Activated CD4-positive, alpha-beta memory T cell treated with anti-CD3 and anti-CD28 coated beads for 36 hours (primary cell): ENCODE measurements around the gene KDM4F. TPM values are rescaled to one million over a fixed set of nuclear protein-coding genes. Genes with fewer than 3 reads are reported as not detected.
A peak's percentile ranks its signal among the peaks of the same experiment; 100 is the strongest.
"Not testable (repeated sequence)": the region's sequence is repeated elsewhere in the genome, so short reads cannot be mapped to it uniquely, and the experiment has no call there.

ENCODE experiments used
- CTCF ChIA-PET: fragments of 350-600 bp; sonication (Branson Sonifier 250); formaldehyde crosslinking; loops from one replicate; lab custom pipeline; 2021; ENCODE audit warnings: antibody characterized with exemption, inconsistent platforms; lab: Charles Lee
- POLR2A ChIA-PET: fragments of 350-600 bp; sonication (Branson Sonifier 250); formaldehyde crosslinking; loops from one replicate; lab custom pipeline; 2021; ENCODE audit warnings: antibody characterized with exemption; lab: Charles Lee
- DNase-seq: peaks from one replicate; pipeline ENCODE4 v3.0.0-alpha.2; 2020
- H3K27ac Mint-ChIP-seq: one replicate; pipeline ENCODE4 v1.8.0; 2021; ENCODE audit warnings: mixed read lengths
- H3K27me3 Mint-ChIP-seq: one replicate; pipeline ENCODE4 v1.8.0; 2021; ENCODE audit warnings: mixed read lengths
- H3K36me3 Mint-ChIP-seq: one replicate; pipeline ENCODE4 v1.8.0; 2021; ENCODE audit warnings: mixed read lengths
- H3K4me1 Mint-ChIP-seq: one replicate; pipeline ENCODE4 v1.8.0; 2021; ENCODE audit warnings: low read depth, mixed read lengths
- H3K4me3 Mint-ChIP-seq: one replicate; pipeline ENCODE4 v1.8.0; 2021; ENCODE audit warnings: mild to moderate bottlenecking, mixed read lengths
- H3K9me3 Mint-ChIP-seq: one replicate; pipeline ENCODE4 v1.8.0; 2021; ENCODE audit warnings: mixed read lengths
- intact Hi-C: fragments of 100-400 bp; cut with micrococcal nuclease; formaldehyde crosslinking; loops from one replicate; pipeline ENCODE4 v1.15.1; 2023
- total RNA-seq, 2 experiments: library from RNA; stranded (reverse); gene quantifications; one replicate each; pipeline ENCODE4 v1.2.3, GENCODE V29; 2021

The KDM4F gene
- not detected for total RNA-seq

DNA sequence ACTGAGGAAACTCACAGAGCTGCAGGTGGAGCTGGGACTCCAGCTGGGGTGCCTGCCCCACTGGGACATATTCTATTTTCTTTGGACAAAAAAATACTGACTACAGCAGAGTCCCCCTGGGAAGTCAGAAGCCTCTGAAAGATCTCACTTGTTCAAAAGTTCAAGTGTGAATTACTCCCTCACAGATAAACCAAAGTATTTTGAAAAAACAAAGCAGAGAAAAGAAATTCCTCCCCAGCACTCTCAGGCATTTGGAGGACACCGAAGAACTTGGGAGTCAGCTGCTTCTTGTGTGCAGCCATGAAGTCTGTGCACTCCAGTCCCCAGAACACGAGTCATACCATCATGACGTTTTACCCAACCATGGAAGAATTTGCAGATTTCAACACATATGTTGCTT, at the start of gene KDM4F:
Gene KDM4F (plus strand): TSS at position 301 of the 400 bp plus-strand sequence.
- H3K4me1 Mint-ChIP-seq, intact Hi-C loops, POLR2A ChIA-PET, CTCF ChIA-PET, H3K36me3 Mint-ChIP-seq, DNase-seq, H3K4me3 Mint-ChIP-seq, H3K27ac Mint-ChIP-seq, H3K9me3 Mint-ChIP-seq: not testable (repeated sequence)
- peaks cover 21% of the 10 kb centered on the region for H3K27me3 Mint-ChIP-seq

DNA sequence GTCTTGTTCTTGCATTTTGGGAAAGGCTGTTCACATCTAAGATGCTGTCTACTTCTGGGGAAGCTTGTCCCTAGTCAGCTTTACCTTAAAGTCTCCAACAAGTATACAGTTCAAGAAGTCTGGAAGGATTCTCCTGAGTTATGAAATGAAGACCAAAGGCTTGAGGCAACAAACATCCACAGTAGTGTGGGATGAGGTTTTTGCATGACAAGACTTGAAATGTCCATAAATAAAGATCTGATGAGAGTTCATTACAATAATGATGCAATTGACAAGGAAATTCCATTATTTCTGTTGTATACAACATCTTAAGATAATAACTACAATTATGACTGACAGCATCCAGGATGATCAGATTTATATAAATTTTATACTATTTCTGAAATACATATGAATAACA, 45.5 kb upstream of the KDM4F start:
- Mint-ChIP-seq H3K27me3 (no peaks in the 10 kb centered on the region), H3K27ac (no peak overlapping the region), H3K4me3 (no peak overlapping the region), H3K9me3 (no peaks in the 10 kb centered on the region), H3K36me3 (no peaks in the 10 kb centered on the region), H3K4me1 (no peaks in the 10 kb centered on the region)
- no peak for DNase-seq
- ChIA-PET CTCF (no interaction called here), POLR2A (no interaction called here)
- intact Hi-C loops = no loop called here

DNA sequence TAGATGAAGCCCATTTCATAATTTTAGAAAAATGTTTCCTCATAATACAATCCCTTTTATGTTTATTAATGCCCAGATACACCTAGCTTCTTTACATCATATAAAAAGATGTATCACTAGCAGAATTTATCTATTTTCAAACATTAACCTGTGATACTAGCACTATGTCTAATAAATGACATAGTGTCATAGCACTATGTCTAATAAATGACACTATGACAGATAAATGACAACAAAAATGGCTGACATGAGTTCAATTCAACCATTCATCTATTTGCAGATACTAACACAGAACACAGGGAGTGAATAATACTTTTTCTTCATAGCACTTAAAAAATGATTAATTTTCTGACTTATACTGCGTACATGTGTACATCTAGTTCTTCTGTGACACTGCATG, 43.6 kb upstream of the KDM4F start:
- intact Hi-C loops = no loop called here
- Mint-ChIP-seq H3K4me3 (no peak overlapping the region), H3K36me3 (no peaks in the 10 kb centered on the region), H3K4me1 (no peaks in the 10 kb centered on the region), H3K27ac (no peak overlapping the region), H3K27me3 (peaks cover 3% of the 10 kb centered on the region), H3K9me3 (no peaks in the 10 kb centered on the region)
- ChIA-PET CTCF (no interaction called here), POLR2A (no interaction called here)
- DNase-seq = no peak

DNA sequence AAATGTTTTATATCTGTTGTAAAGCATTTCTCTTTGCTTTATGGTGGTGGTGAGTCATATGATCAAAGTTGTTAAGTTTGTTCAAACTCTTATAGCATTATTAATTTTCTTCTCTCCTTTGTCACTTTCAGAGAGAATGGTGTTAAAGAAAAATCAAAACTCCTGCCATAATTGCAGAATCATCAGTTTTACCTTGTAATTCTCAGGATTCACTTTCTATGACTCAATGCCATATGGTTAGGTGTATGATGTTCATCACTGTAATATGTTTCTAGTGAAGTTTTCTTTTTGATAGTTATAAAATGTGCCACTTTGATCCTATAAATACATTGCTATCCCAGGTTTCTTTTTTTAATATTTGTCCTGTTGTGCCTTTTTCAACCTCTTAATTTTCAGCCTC, 37.8 kb upstream of the KDM4F start:
- ChIA-PET CTCF (no interaction called here), POLR2A (no interaction called here)
- no peaks in the 10 kb centered on the region for H3K4me1 Mint-ChIP-seq
- DNase-seq = no peak
- H3K27ac Mint-ChIP-seq = no peak overlapping the region
- no peaks in the 10 kb centered on the region for H3K9me3 Mint-ChIP-seq
- no peak overlapping the region for H3K4me3 Mint-ChIP-seq
- peaks cover 4% of the 10 kb centered on the region for H3K27me3 Mint-ChIP-seq
- H3K36me3 Mint-ChIP-seq = no peaks in the 10 kb centered on the region
- intact Hi-C loops = no loop called here

DNA sequence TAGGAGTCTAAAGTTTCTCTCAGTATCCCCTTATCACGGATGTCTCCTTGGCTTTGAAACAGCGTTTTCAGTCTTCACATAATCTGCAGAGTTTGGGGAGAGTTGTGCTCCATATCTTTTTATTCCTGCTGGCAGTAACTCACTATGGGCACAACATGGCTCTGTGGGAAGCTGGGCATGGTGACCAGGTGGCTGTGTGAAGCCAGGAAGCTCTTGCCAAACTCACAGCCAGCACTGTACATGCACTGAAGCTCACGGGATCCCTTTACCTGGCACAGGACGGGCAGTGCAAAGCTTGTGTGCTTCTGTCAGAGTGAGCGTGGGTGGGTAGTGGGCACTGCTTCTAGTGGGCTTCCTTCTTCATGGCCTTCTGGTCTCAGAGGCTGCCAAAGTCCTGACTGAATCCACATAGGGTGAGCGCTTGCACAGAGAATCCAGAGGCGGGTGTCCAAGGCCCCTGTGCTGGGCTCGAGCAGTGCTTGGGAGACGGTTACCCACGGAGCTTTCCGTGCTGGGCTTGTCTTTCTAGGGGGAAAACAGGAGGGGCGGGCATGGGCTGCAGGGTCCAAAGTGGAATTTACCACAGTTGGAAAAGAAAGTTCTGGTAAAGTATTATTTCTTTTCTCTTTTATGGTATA, 34.9 kb upstream of the KDM4F start:
- Mint-ChIP-seq H3K9me3 (no peaks in the 10 kb centered on the region), H3K27ac (no peak overlapping the region), H3K27me3 (peaks cover 2% of the 10 kb centered on the region), H3K4me1 (no peaks in the 10 kb centered on the region), H3K4me3 (no peak overlapping the region), H3K36me3 (no peaks in the 10 kb centered on the region)
- ChIA-PET CTCF (no interaction called here), POLR2A (no interaction called here)
- intact Hi-C loops = no loop called here
- DNase-seq = no peak

DNA sequence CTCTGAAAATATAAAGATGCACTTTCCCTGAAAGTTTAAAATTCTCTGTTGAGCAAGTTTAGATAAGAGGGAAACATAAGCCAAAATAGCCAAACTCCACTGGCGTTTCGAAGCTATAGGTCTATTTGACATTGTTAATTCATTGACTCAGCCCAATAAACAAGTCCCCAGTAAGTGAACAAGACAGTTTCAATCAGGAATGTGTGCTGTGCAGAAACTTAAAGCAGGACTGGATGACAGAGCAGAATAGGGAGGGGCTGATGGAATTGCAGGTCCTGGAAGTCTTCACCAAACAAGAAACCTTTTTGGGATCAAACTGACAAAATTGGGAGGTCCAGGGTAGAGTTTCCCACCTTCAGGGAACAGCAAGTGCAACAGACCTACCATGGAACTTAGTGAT, 33.1 kb upstream of the KDM4F start:
- peaks cover 2% of the 10 kb centered on the region for H3K27me3 Mint-ChIP-seq
- H3K4me3 Mint-ChIP-seq = no peak overlapping the region

DNA sequence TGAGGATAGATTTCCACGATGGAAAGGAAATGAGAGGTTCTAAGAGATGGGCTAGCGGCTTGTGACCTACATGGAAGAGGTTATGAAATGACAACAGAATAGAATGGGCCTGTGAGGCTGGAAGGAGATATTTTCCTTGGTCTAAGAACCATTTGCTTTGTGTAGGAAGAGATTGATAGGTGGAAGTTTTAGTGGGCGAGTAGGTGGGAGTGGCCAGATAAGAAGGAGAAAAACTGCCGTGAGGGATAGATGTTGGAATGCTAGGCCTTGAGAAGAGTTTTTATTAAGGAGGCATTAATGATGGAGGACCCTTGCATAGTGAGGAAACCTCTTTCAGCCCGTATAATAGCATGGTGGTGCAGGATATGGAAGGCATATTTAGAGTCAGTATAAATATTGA, 27.8 kb upstream of the KDM4F start:
- POLR2A ChIA-PET, CTCF ChIA-PET, H3K4me1 Mint-ChIP-seq, H3K36me3 Mint-ChIP-seq, DNase-seq, intact Hi-C loops, H3K27me3 Mint-ChIP-seq, H3K9me3 Mint-ChIP-seq, H3K4me3 Mint-ChIP-seq, H3K27ac Mint-ChIP-seq: not testable (repeated sequence)

More for the DNA sequence above, 33.1 kb upstream of the KDM4F start:
- intact Hi-C loops = no loop called here
- Mint-ChIP-seq H3K27ac (no peak overlapping the region), H3K36me3 (no peaks in the 10 kb centered on the region), H3K9me3 (no peaks in the 10 kb centered on the region), H3K4me1 (no peaks in the 10 kb centered on the region)
- DNase-seq = no peak
- ChIA-PET POLR2A (no interaction called here), CTCF (no interaction called here)

DNA sequence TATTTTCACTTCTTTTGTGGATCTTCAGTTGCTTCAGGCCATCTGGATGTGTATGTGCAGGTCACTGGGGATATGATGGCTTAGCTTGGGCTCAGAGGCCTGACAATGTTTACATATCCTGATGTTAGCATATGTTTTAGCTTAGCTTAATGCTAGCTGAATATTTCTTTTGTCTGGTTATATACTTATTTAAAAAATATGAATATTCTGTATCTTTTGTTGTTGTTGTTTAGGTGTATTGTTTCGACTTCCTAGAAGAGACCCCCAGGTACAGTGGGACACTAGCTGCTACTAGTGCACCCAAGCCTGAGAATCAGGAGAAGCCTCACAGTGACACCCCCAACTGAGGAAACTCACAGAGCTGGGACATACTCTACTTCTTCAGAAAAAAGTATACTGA, 24.3 kb upstream of the KDM4F start, which contains the start of gene KDM4E:
Gene KDM4E (plus strand): TSS at position 301 of the 400 bp plus-strand sequence. CDS start 300 bp downstream, outside the sequence.
- ChIA-PET POLR2A (no interaction called here), CTCF (no interaction called here)
- Mint-ChIP-seq H3K27ac (no peak within 1 kb of the TSS), H3K9me3 (no peaks in the 10 kb centered on the region), H3K36me3 (no peaks in the 10 kb centered on the region), H3K4me1 (no peaks in the 10 kb centered on the region), H3K27me3 (no peaks in the 10 kb centered on the region), H3K4me3 (no peak within 1 kb of the TSS)
- intact Hi-C loops = no loop called here
- no peak for DNase-seq

DNA sequence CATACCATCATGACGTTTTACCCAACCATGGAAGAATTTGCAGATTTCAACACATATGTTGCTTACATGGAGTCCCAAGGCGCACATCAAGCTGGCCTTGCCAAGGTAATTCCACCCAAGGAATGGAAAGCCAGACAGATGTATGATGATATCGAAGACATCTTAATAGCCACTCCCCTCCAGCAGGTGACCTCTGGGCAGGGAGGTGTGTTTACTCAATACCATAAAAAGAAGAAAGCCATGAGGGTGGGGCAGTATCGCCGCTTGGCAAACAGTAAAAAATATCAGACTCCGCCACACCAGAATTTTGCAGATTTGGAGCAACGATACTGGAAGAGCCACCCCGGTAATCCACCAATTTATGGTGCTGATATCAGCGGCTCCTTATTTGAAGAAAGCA, 23.6 kb upstream of the KDM4F start:
- H3K36me3 Mint-ChIP-seq, H3K27ac Mint-ChIP-seq, H3K27me3 Mint-ChIP-seq, H3K4me1 Mint-ChIP-seq, POLR2A ChIA-PET, intact Hi-C loops, H3K4me3 Mint-ChIP-seq, H3K9me3 Mint-ChIP-seq, DNase-seq, CTCF ChIA-PET: not testable (repeated sequence)

DNA sequence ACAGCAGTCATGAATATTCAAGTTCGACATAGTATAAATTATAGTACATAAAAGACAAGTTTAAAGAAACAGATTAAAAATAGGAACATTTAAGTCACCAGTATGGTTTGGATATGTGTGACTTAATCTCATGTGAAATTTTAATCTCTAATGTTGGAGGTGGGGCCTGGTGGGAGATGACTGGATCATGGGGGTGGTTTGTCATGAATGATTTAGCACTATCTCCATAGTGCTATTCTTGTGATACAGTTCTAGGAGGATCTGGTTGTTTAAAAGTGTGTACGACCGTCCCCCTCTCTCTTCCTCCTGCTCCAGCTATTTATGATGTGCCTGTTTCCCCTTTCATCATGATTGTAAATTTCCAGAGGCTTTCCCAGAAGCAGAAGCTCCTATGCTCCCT, 20.9 kb upstream of the KDM4F start:
- DNase-seq = no peak
- CTCF ChIA-PET = no interaction called here
- Mint-ChIP-seq H3K4me1 (no peaks in the 10 kb centered on the region), H3K36me3 (no peaks in the 10 kb centered on the region), H3K27me3 (no peaks in the 10 kb centered on the region), H3K9me3 (no peaks in the 10 kb centered on the region), H3K27ac (no peak overlapping the region), H3K4me3 (no peak overlapping the region)
- intact Hi-C loops = no loop called here
- POLR2A ChIA-PET = no interaction called here

DNA sequence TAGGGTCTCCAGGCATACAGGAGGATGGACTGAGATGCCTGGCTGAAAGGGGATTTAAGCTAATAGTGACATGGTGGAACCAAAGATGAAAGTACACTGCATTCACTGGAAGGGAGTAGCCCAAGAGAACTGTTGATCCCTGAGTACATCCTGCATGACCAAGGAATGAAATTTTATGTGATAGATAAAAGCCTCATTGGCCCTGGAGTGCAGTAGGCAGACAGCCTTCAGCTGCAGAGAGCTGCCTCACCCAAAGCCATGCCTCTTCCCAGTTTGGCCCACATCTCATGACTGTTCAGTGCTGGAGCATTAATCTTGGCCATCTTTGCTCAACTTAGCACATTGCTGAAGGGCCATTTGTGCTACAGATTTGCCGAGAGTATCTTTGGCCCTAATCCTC, 16.2 kb upstream of the KDM4F start:
- Mint-ChIP-seq H3K4me3 (no peak overlapping the region), H3K4me1 (no peaks in the 10 kb centered on the region), H3K9me3 (no peaks in the 10 kb centered on the region), H3K36me3 (no peaks in the 10 kb centered on the region), H3K27me3 (peaks cover 1% of the 10 kb centered on the region), H3K27ac (no peak overlapping the region)
- POLR2A ChIA-PET = no interaction called here
- DNase-seq = no peak
- CTCF ChIA-PET = no interaction called here
- intact Hi-C loops = no loop called here

DNA sequence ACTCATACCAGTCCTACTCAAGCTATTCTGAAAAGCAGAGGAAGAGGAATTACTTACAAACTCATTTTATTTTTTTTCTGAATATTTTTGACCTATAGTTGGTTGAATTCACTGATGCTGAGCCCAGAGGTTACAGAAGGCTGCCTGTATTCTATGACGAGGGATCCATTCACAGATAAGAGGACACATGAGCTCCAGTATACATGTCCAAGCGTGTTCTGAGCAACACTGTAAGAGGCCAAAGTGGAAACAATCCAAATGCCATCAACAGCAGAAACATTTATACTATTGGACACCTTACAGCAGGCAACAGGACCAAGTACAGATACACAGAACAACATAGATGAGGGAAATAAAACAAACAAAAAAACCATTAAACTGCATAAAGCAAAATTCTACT, 13.9 kb upstream of the KDM4F start:
- Mint-ChIP-seq H3K27me3 (peaks cover 6% of the 10 kb centered on the region), H3K27ac (no peak overlapping the region), H3K4me3 (no peak overlapping the region), H3K36me3 (no peaks in the 10 kb centered on the region), H3K9me3 (no peaks in the 10 kb centered on the region), H3K4me1 (peaks cover 2% of the 10 kb centered on the region)
- intact Hi-C loops = no loop called here
- ChIA-PET CTCF (no interaction called here), POLR2A (no interaction called here)
- no peak for DNase-seq

DNA sequence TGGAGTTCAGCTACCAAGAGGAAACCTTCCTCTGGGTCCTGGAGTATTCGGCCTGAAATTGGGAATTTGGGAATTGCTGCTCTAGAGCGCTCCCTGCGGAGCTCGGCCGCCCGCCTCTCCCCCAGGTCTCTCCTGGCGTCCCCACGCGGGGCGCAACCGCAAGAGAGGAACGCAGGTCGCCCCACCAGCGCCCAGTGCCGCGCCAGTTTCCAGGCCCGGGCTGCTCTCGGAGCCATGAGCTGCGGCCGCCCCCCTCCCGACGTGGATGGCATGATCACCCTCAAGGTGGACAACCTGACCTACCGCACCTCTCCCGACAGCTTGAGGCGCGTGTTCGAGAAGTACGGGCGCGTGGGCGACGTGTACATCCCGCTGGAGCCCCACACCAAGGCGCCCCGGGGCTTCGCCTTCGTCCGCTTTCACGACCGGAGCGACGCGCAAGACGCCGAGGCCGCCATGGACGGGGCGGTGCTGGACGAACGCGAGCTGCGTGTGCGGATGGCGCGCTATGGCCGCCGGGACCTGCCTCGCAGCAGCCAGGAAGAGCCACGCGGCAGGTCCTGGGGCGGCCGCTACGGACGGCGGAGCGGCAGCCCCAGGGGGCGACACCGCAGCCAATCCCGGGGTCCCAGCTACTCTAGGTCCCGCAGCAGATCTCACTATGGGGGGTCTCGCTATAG, 11.7 kb upstream of the KDM4F start:
- intact Hi-C loops, H3K36me3 Mint-ChIP-seq, CTCF ChIA-PET, DNase-seq, H3K27ac Mint-ChIP-seq, H3K9me3 Mint-ChIP-seq, H3K27me3 Mint-ChIP-seq, H3K4me1 Mint-ChIP-seq: not testable (repeated sequence)
- H3K4me3 Mint-ChIP-seq = peak overlapping the region; percentile 30
- POLR2A ChIA-PET = interaction anchor here (1.2 kb wide), 1 partner anchor 30 kb away, joined by 3 read pairs; no protein-coding TSS in a partner anchor
